ENCODE data around the gene MYBPHL.

GRCh38 chr1:109312978-109313775 lies 6.4 kb upstream of the MYBPHL start:
- TF ChIP-seq EZH2 (IDR thresholded peaks at IDR 0.05; ENCODE audit: low read depth, unreplicated experiment) = no peak
- TF ChIP-seq POLR2AphosphoS5 (IDR thresholded peaks at IDR 0.05; ENCODE audit: low read depth) = no peak
- TF ChIP-seq CTCF (conservative IDR thresholded peaks at IDR 0.05; ENCODE audit: low read depth in 2 of 2) = no peak
- no peak for TF ChIP-seq REST (IDR thresholded peaks at IDR 0.05; ENCODE audit: unreplicated experiment)

All from GM23338 (cell line).